ENCODE results near the gene FAM83F.

The FAM83F gene

GRCh38 chr22:39997939-39998726 lies 3.4 kb downstream of the FAM83F start:
- TF ChIP-seq TAF1 (IDR thresholded peaks at IDR 0.05; ENCODE audit: borderline replicate concordance, insufficient read depth, low read length) (no peak), SIN3A (IDR thresholded peaks at IDR 0.05; ENCODE audit: borderline replicate concordance, insufficient read depth, low read length) (no peak), FOXP2 (optimal IDR thresholded peaks at IDR 0.05; ENCODE audit: borderline replicate concordance, extremely low read depth, extremely low read length, insufficient read depth) (no peak), POLR2AphosphoS5 (IDR thresholded peaks at IDR 0.05; ENCODE audit: low read depth, low read length) (no peak)
- TF ChIP-seq, protein P1, sequence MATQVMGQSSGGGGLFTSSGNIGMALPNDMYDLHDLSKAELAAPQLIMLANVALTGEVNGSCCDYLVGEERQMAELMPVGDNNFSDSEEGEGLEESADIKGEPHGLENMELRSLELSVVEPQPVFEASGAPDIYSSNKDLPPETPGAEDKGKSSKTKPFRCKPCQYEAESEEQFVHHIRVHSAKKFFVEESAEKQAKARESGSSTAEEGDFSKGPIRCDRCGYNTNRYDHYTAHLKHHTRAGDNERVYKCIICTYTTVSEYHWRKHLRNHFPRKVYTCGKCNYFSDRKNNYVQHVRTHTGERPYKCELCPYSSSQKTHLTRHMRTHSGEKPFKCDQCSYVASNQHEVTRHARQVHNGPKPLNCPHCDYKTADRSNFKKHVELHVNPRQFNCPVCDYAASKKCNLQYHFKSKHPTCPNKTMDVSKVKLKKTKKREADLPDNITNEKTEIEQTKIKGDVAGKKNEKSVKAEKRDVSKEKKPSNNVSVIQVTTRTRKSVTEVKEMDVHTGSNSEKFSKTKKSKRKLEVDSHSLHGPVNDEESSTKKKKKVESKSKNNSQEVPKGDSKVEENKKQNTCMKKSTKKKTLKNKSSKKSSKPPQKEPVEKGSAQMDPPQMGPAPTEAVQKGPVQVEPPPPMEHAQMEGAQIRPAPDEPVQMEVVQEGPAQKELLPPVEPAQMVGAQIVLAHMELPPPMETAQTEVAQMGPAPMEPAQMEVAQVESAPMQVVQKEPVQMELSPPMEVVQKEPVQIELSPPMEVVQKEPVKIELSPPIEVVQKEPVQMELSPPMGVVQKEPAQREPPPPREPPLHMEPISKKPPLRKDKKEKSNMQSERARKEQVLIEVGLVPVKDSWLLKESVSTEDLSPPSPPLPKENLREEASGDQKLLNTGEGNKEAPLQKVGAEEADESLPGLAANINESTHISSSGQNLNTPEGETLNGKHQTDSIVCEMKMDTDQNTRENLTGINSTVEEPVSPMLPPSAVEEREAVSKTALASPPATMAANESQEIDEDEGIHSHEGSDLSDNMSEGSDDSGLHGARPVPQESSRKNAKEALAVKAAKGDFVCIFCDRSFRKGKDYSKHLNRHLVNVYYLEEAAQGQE (IDR thresholded peaks at IDR 0.05; ENCODE audit: insufficient read depth in 1 of 2, low read depth in 2 of 2, low read length in 2 of 2): no peak

DNA sequence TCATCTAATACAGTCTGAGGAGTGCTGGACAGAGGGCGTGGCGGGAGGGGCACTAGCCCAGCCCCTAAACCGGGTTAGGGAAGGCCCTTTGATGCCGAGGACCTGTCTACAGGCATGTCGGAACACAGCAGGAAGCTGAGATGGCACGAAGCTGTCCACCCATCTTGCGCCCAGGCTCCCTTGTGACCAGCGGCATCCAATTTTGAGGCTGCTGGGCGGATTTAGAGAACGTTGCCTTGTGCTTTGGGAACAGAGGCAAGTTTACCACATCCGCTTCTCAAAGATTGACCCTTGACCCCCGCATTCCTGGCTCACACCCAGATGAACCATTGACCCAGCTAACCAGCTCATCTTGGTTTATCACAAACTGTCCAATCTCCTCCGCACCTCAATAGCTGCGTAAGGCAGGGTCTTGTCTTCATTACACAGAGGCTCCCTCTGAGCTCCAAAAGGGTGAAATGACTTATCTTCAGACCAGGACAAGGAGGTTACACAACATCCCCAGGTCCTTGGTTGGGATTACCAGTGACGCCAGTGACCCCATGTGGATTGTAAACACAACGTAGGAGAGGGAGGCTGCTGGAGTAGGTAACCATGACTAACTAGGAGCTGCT lies 4.5 kb downstream of the FAM83F start:
- peak; percentile 54 for TF ChIP-seq FOXP2 (optimal IDR thresholded peaks at IDR 0.05; ENCODE audit: borderline replicate concordance, extremely low read depth, extremely low read length, insufficient read depth)
- TF ChIP-seq, protein P1 (IDR thresholded peaks at IDR 0.05; ENCODE audit: insufficient read depth in 1 of 2, low read depth in 2 of 2, low read length in 2 of 2): no peak

- TF ChIP-seq TAF1 (IDR thresholded peaks at IDR 0.05; ENCODE audit: borderline replicate concordance, insufficient read depth, low read length) (no peak), SIN3A (IDR thresholded peaks at IDR 0.05; ENCODE audit: borderline replicate concordance, insufficient read depth, low read length) (no peak), POLR2AphosphoS5 (IDR thresholded peaks at IDR 0.05; ENCODE audit: low read depth, low read length) (no peak), FOXP2 (optimal IDR thresholded peaks at IDR 0.05; ENCODE audit: borderline replicate concordance, extremely low read depth, extremely low read length, insufficient read depth) (no peak)
- TF ChIP-seq, protein P1 (IDR thresholded peaks at IDR 0.05; ENCODE audit: insufficient read depth in 1 of 2, low read depth in 2 of 2, low read length in 2 of 2): no peak
These were observed 5.4 kb downstream of the FAM83F start for GRCh38 chr22:40000171-40000570.

DNA sequence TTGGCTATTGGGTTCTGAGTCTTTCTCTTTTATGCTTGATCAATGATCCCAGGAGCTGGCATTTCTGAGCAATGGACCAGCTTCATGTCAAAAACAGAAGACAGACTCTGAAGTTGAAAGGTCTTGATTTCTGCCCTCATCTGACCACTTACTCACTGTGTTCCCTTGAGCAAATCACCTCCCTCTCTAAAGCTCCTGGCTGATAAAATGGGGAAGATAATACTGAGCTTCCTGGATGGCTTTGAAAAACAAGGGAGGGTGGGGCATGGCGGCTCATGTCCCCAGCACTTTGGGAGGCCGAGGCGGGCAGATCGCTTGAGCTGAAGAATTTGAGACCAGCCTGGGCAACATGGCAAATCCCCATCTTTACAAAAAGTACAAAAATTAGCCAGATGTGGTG lies 6.4 kb downstream of the FAM83F start:
- TF ChIP-seq POLR2AphosphoS5 (IDR thresholded peaks at IDR 0.05; ENCODE audit: low read depth, low read length) (no peak), SIN3A (IDR thresholded peaks at IDR 0.05; ENCODE audit: borderline replicate concordance, insufficient read depth, low read length) (no peak), FOXP2 (optimal IDR thresholded peaks at IDR 0.05; ENCODE audit: borderline replicate concordance, extremely low read depth, extremely low read length, insufficient read depth) (no peak), TAF1 (IDR thresholded peaks at IDR 0.05; ENCODE audit: borderline replicate concordance, insufficient read depth, low read length) (no peak)

DNA sequence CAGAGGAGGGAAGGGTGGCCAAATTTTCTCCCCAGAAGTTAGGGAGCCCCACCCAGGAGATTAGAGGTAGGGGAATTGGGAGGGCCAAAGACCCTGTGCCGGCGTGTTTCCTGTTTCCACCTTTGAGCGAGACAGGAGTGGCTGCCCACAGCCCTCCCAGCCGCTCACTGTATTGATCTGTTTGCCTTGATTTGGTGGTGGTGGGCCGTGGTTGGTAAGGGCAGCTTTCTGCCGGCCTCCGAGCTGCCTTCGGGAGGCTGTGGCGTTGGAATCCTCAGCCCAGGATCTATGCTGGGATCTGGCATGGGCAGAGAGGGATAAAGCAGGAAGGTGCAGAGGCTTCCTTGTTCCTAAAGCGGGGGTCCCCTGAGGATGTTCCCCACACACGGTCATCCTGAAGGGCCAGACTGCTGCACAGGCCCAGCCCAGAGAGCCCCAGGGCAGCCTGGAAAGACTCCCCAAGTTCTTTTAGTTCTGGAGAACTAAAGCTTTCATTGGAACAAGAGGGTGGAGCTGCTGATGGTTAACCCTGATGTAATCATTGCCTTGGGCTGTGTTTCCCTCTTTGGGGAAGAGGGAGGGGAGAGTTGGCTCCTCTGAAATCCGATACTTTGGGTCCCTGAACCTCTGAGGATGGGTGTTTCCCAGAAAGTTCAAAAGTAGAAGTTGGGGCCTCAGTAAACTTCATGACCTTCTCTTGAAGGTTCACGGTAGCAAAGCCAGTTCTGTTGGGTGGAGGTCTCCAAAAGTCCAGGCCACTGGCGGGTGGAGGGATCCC lies 7.2 kb downstream of the FAM83F start:
- TF ChIP-seq FOXP2 (optimal IDR thresholded peaks at IDR 0.05; ENCODE audit: borderline replicate concordance, extremely low read depth, extremely low read length, insufficient read depth) (no peak), SIN3A (IDR thresholded peaks at IDR 0.05; ENCODE audit: borderline replicate concordance, insufficient read depth, low read length) (no peak), TAF1 (IDR thresholded peaks at IDR 0.05; ENCODE audit: borderline replicate concordance, insufficient read depth, low read length) (no peak), POLR2AphosphoS5 (IDR thresholded peaks at IDR 0.05; ENCODE audit: low read depth, low read length) (no peak)
- TF ChIP-seq, protein P1 (IDR thresholded peaks at IDR 0.05; ENCODE audit: insufficient read depth in 1 of 2, low read depth in 2 of 2, low read length in 2 of 2): no peak

All from PFSK-1 (cell line).